ENCODE results near the gene INSL3.

DNA sequence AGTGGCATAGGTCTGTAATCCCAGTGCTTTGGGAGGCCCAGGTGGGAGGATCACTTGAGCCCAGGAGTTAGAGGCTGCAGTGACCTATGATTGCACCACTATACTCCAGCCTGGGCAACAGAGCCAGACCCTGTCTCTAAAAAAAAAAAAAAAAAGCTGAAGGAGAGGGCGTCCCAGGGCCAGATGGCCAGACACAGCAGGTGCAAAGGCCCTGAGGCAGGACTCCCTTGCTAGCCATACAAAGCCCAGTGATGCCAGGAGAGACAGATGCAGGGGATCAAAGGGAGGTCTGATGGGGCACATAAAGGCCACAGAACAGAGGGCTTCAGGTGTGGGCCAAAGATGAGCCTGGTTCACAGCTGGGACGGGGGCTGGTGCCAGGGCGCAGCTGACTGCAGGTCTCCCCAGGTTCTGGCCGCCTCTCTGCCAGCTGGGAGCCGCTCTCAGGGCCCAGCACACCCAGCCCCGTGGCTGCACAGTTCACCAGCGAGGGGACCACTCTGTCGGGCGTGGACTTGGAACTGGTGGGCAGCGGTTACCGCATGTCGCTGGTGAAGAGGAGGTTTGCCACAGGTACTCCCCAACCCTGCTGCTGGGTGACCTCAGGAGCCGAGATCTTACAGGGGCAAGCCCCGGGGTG is 33.9 kb downstream of the INSL3 start:
- TF ChIP-seq, protein P1, sequence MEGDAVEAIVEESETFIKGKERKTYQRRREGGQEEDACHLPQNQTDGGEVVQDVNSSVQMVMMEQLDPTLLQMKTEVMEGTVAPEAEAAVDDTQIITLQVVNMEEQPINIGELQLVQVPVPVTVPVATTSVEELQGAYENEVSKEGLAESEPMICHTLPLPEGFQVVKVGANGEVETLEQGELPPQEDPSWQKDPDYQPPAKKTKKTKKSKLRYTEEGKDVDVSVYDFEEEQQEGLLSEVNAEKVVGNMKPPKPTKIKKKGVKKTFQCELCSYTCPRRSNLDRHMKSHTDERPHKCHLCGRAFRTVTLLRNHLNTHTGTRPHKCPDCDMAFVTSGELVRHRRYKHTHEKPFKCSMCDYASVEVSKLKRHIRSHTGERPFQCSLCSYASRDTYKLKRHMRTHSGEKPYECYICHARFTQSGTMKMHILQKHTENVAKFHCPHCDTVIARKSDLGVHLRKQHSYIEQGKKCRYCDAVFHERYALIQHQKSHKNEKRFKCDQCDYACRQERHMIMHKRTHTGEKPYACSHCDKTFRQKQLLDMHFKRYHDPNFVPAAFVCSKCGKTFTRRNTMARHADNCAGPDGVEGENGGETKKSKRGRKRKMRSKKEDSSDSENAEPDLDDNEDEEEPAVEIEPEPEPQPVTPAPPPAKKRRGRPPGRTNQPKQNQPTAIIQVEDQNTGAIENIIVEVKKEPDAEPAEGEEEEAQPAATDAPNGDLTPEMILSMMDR (IDR thresholded peaks at IDR 0.05), result no peak
- TF ChIP-seq SIN3A (IDR thresholded peaks at IDR 0.05; ENCODE audit: borderline replicate concordance, insufficient read depth, low read depth, low read length) (no peak), TCF7L2 (IDR thresholded peaks at IDR 0.05; ENCODE audit: low read depth, low read length) (no peak), POLR2AphosphoS5 (IDR thresholded peaks at IDR 0.05; ENCODE audit: low read depth, low read length) (no peak)
